Upper lobe of left lung (tissue), 6 donors: ENCODE measurements around the gene ERP44. TPM values are rescaled to one million over a fixed set of nuclear protein-coding genes. Genes with fewer than 3 reads are reported as not detected.

Source experiments
- ATAC-seq, 2 donors: fragments of 200-7000 bp; cut with Tn5 transposase; one replicate each; pipeline ENCODE4 v1.9.1; 2022; ENCODE audit warnings: mild to moderate bottlenecking in 2 of 2, moderate library complexity in 2 of 2; ENCODE audit not compliant: low FRiP score in 2 of 2
- DNase-seq, 2 donors: peaks; one replicate each; pipeline ENCODE4 v3.0.0-alpha.2; 2019 to 2020
- H3K27ac ChIP-seq, 4 donors: fragments of 200-600 bp; sonication (generic); one replicate each; pipeline ENCODE4 v1.5.1; 2016 to 2019
- H3K27me3 ChIP-seq, 4 donors: fragments of 200-600 bp; sonication (generic); one replicate each; pipeline ENCODE4 v1.5.1; 2017 to 2019
- H3K36me3 ChIP-seq, 4 donors: fragments of 200-600 bp; sonication (generic); one replicate each; pipeline ENCODE4 v1.5.1; 2016 to 2019
- H3K4me1 ChIP-seq, 4 donors: fragments of 200-600 bp; sonication (generic); one replicate each; pipeline ENCODE4 v1.5.1; 2018 to 2019
- H3K4me3 ChIP-seq, 4 donors: fragments of 200-600 bp; sonication (generic); one replicate each; pipeline ENCODE4 v1.5.1; 2017 to 2019; ENCODE audit warnings: mild to moderate bottlenecking in 2 of 4, moderate library complexity in 1 of 4
- H3K9me3 ChIP-seq, 4 donors: fragments of 200-600 bp; sonication (generic); one replicate each; pipeline ENCODE4 v1.5.1; 2018 to 2019
- CTCF ChIP-seq, 6 experiments: fragments of 450-650 bp in 4 of 6; fragments of 200-600 bp in 2 of 6; sonication (generic) in 2 of 6; IDR thresholded peaks; one replicate each; pipeline ENCODE4 v1.5.1; 2016 to 2019; ENCODE audit warnings: antibody characterized with exemption in 6 of 6
- EP300 ChIP-seq, 4 donors: sonication (generic); formaldehyde crosslinking; IDR thresholded peaks; one replicate each; pipeline ENCODE4 v1.5.1; 2017; ENCODE audit warnings: antibody characterized with exemption in 4 of 4, control low read depth in 2 of 4
- POLR2A ChIP-seq, 4 donors: fragments of 450-650 bp; IDR thresholded peaks; one replicate each; pipeline ENCODE4 v1.5.1; 2016 to 2017; ENCODE audit warnings: antibody characterized with exemption in 4 of 4, mild to moderate bottlenecking in 2 of 4
- POLR2AphosphoS5 ChIP-seq, 2 donors: sonication (generic); formaldehyde crosslinking; IDR thresholded peaks; one replicate each; pipeline ENCODE4 v1.5.1; 2017; ENCODE audit warnings: antibody characterized with exemption in 2 of 2
- WGBS, 2 donors: methylation state at CpG; one replicate each; pipeline ENCODE4 v1.1.5; 2017 to 2018; 5-methylcytosine and 5-hydroxymethylcytosine counted together
- total RNA-seq, 6 donors: library from RNA; depleted of rRNA in 4 of 6; stranded (reverse); fragments of >200 nt in 4 of 6; gene quantifications; one replicate each; pipeline versions ENCODE4 v1.1.0 to v1.2.1, GENCODE V29; 2016 to 2021
- donor health status: DM: no; HTN: no; CAD: no; lungs with moderate emphysema.
- donor health status: DM: no; HTN: yes; CAD: no; lungs with severe emphysema.

The ERP44 gene
- total RNA-seq, 6 donors from 2014 or later, result 11.5 to 28.5 (median 20.4) TPM

DNA sequence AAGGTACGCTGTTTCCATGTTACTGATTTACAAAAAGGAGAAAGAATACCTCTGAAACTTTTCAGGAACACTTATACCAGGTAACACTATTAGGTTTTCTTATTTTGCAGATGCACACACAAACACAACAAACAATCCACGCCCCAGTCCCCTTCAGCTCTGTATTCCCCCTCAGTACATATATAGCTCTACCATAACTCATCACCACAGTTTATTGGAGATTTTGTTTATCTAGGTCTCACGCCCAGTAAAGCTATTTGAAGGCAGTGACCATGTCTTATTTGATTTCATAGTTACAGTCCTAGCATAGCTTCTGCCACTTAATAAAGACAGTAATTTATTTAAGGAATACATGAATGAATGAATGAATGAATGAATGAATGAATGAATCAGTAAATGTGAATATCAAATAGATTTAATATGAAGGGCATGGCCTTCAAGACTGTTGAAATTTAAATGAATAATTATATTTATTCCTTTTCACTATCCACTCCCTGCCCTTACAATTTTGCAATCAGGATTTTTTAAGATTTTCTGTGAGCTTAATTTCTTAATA, 33.2 kb upstream of the ERP44 start:
- H3K4me1 ChIP-seq, result no peaks in the 10 kb centered on the region
- H3K27me3 ChIP-seq, result no peaks in the 10 kb centered on the region
- 95 to 97% methylated on average over 3 of the region's 3 CpGs for WGBS, 2 donors
- no peak for DNase-seq
- no peak for ATAC-seq
- no peak overlapping the region for H3K4me3 ChIP-seq
- no peak for TF ChIP-seq POLR2AphosphoS5 (IDR thresholded peaks at IDR 0.05)
- TF ChIP-seq CTCF (IDR thresholded peaks at IDR 0.05), result no peak
- TF ChIP-seq POLR2A (IDR thresholded peaks at IDR 0.05), result no peak
- no peak for TF ChIP-seq EP300 (IDR thresholded peaks at IDR 0.05)
- H3K9me3 ChIP-seq, result no peaks in the 10 kb centered on the region
- H3K27ac ChIP-seq, result no peak overlapping the region
- H3K36me3 ChIP-seq, result peaks cover 0 to 11% (median 0%) of the 10 kb centered on the region in 4 donors

- Histone ChIP-seq H3K27ac (no peak overlapping the region), H3K27me3 (no peaks in the 10 kb centered on the region), H3K4me1 (no peaks in the 10 kb centered on the region), H3K4me3 (no peak overlapping the region), H3K9me3 (no peaks in the 10 kb centered on the region), H3K36me3 (peaks cover 0 to 19% (median 0%) of the 10 kb centered on the region in 4 donors)
- DNase-seq (no peak), ATAC-seq (no peak)
- no peak for TF ChIP-seq EP300 (IDR thresholded peaks at IDR 0.05)
- WGBS, 2 donors, result 89 to 91% methylated on average over 1 of the region's 1 CpG
Observed at GRCh38 chr9:100131216-100131615, 32.4 kb upstream of the ERP44 start.

DNA sequence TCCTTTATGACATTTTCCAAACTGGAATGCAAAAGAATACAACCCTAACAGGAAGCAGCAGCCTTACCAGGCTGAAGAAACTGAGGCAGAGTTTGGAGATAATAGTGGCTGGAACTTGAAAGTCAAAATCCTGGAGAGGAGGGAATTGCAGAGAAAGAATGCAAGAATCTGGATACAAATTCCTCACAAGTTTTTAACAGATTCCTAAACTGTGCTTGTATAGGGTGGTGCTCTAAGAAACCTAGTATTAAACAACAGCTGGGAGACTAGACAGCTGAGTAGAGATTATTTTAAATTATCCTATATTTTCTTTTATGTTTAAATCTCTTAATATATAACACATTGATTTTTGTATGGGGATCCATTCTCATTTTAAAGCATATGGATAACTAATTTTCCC, 31.0 kb upstream of the ERP44 start:
- H3K27ac ChIP-seq, result no peak overlapping the region
- DNase-seq, result no peak
- no peaks in the 10 kb centered on the region for H3K4me1 ChIP-seq
- ATAC-seq, result no peak
- no peaks in the 10 kb centered on the region for H3K27me3 ChIP-seq
- no peaks in the 10 kb centered on the region for H3K9me3 ChIP-seq
- no peak overlapping the region for H3K4me3 ChIP-seq
- H3K36me3 ChIP-seq, result peaks cover 0 to 19% (median 0%) of the 10 kb centered on the region in 4 donors
- TF ChIP-seq POLR2A (IDR thresholded peaks at IDR 0.05) (no peak), CTCF (IDR thresholded peaks at IDR 0.05) (no peak), POLR2AphosphoS5 (IDR thresholded peaks at IDR 0.05) (no peak), EP300 (IDR thresholded peaks at IDR 0.05) (no peak)

GRCh38 chr9:100126423-100126822, 27.6 kb upstream of the ERP44 start:
- DNase-seq, result no peak
- no peak for TF ChIP-seq POLR2A (IDR thresholded peaks at IDR 0.05)
- TF ChIP-seq CTCF (IDR thresholded peaks at IDR 0.05), result no peak
- no peak for TF ChIP-seq EP300 (IDR thresholded peaks at IDR 0.05)
- H3K27ac ChIP-seq, result no peak overlapping the region
- H3K27me3 ChIP-seq, result no peaks in the 10 kb centered on the region
- no peaks in the 10 kb centered on the region for H3K4me1 ChIP-seq
- H3K36me3 ChIP-seq, result peaks cover 0 to 19% (median 0%) of the 10 kb centered on the region in 4 donors
- no peak overlapping the region for H3K4me3 ChIP-seq
- no peaks in the 10 kb centered on the region for H3K9me3 ChIP-seq
- no peak for ATAC-seq
- 97 to 100% methylated on average over 2 of the region's 2 CpGs for WGBS, 2 donors

DNA sequence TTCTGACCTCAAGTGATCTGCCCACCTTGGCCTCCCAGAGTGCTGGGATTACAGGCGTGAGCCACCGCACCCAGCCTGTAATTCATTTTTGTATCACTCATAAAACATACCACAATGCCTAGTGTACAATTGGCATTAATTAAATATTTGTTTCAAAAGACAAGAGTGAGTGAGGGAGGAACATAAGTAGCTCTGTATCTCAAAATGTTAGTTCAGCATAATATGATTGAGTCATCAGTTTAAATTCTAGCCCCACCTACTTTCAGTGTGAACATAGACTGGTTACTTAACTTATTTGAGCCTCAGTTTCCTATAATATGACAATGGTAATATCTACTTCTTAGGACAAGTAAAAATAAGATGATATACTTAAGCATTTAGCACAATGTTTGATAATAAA, 27.1 kb upstream of the ERP44 start:
- Histone ChIP-seq H3K4me3 (no peak overlapping the region), H3K4me1 (no peaks in the 10 kb centered on the region), H3K27me3 (no peaks in the 10 kb centered on the region), H3K27ac (no peak overlapping the region), H3K9me3 (no peaks in the 10 kb centered on the region), H3K36me3 (peaks cover 0 to 19% (median 0%) of the 10 kb centered on the region in 4 donors)
- WGBS, 2 donors, result 98 to 100% methylated on average over 2 of the region's 2 CpGs
- DNase-seq, result no peak
- TF ChIP-seq POLR2AphosphoS5 (IDR thresholded peaks at IDR 0.05) (no peak), POLR2A (IDR thresholded peaks at IDR 0.05) (no peak)
- no peak for ATAC-seq

GRCh38 chr9:100125236-100125635, 26.4 kb upstream of the ERP44 start:
- Histone ChIP-seq H3K9me3 (no peaks in the 10 kb centered on the region), H3K36me3 (peaks cover 0 to 19% (median 0%) of the 10 kb centered on the region in 4 donors), H3K4me3 (no peak overlapping the region), H3K4me1 (no peaks in the 10 kb centered on the region), H3K27me3 (no peaks in the 10 kb centered on the region), H3K27ac (no peak overlapping the region)
- TF ChIP-seq POLR2A (IDR thresholded peaks at IDR 0.05) (no peak), CTCF (IDR thresholded peaks at IDR 0.05) (no peak), POLR2AphosphoS5 (IDR thresholded peaks at IDR 0.05) (no peak), EP300 (IDR thresholded peaks at IDR 0.05) (no peak)
- ATAC-seq (no peak), DNase-seq (no peak)
- WGBS, 2 donors, result 83 to 93% methylated on average over 2 of the region's 2 CpGs
